ENCODE results near the gene NFE2L2. TPM values are rescaled to one million over a fixed set of nuclear protein-coding genes. Genes with fewer than 3 reads are reported as not detected.

NFE2L2 gene
- total and polyA plus RNA-seq, 9 of the 15 experiments (the other 6 are each of a cell fraction or from before 2014, with no cell fraction given): 29.3 to 120 (median 59.3) TPM

GRCh38 chr2:177212106-177212890 is 52.2 kb downstream of the NFE2L2 start, which contains the start of gene HNRNPA3 (continued):
- TF ChIP-seq ZNF395 (CRISPR knock-in tag; IDR thresholded peaks at IDR 0.05) (no peak), SREBF2 (CRISPR knock-in tag; IDR thresholded peaks at IDR 0.05) (no peak), HCFC1 (IDR thresholded peaks at IDR 0.05; ENCODE audit: low read depth, low read length) (peak; percentile 69), NUFIP1 (IDR thresholded peaks at IDR 0.05; ENCODE audit: partially characterized antibody) (no peak), PRDM10 (IDR thresholded peaks at IDR 0.05; ENCODE audit: partially characterized antibody) (peak; percentile 49), CHCHD3 (CRISPR knock-in tag; IDR thresholded peaks at IDR 0.05) (peak; percentile 72; the same call in 1 of the 2 replicates), MXD1 (CRISPR knock-in tag; IDR thresholded peaks at IDR 0.05; ENCODE audit: borderline replicate concordance, poor library complexity, severe bottlenecking) (no peak), ZNF121 (CRISPR knock-in tag; conservative IDR thresholded peaks at IDR 0.05) (no peak), RBM25 (IDR thresholded peaks at IDR 0.05; ENCODE audit: low read depth, low read length, severe bottlenecking) (peak; percentile 59), DIDO1 (tag; IDR thresholded peaks at IDR 0.05; ENCODE audit: low read depth) (no peak; the same call in 1 of the 2 replicates), SMAD1 (IDR thresholded peaks at IDR 0.05; ENCODE audit: low read depth, low read length, partially characterized antibody) (peak; percentile 89), SIX5 (IDR thresholded peaks at IDR 0.05; ENCODE audit: borderline replicate concordance in 1 of 2, insufficient read depth in 1 of 2, low read depth in 1 of 2, low read length in 2 of 2) (no peak), ZBTB17 (CRISPR knock-in tag; IDR thresholded peaks at IDR 0.05) (peak; percentile 47; the same call in 1 of the 2 replicates), MCM5 (IDR thresholded peaks at IDR 0.05; ENCODE audit: low read depth) (no peak), SMARCB1 (IDR thresholded peaks at IDR 0.05; ENCODE audit: insufficient read length, low read depth) (no peak), NCOA2 (IDR thresholded peaks at IDR 0.05; ENCODE audit: partially characterized antibody in 2 of 2) (no peak), U2AF2 (optimal IDR thresholded peaks at IDR 0.05; ENCODE audit: low read depth, low read length) (no peak), SIN3B (IDR thresholded peaks at IDR 0.05; ENCODE audit: low read depth) (no peak), ATF2 (CRISPR knock-in tag; IDR thresholded peaks at IDR 0.05) (no peak), ZFPM2 (CRISPR knock-in tag; IDR thresholded peaks at IDR 0.05) (no peak), MECOM (CRISPR knock-in tag; IDR thresholded peaks at IDR 0.05) (0 out of 2 replicates have a peak, but pooled peaks have one; percentile 3)

Measured in K562 (cell line).